Activated T-helper 17 cell treated with anti-CD3 and anti-CD28 coated beads, Interleukin-2, amount 50 U/mL, for 72 hours (primary cell): ENCODE measurements around the gene PIN4. TPM values are rescaled to one million over a fixed set of nuclear protein-coding genes. Genes with fewer than 3 reads are reported as not detected.

ENCODE experiments used
- ATAC-seq: fragments of 150-1000 bp; cut with Tn5 transposase; replicated peaks from 2 replicates; pipeline ENCODE4 v1.10.0; 2021; ENCODE audit warnings: mild to moderate bottlenecking, moderate library complexity
- H3K27ac Mint-ChIP-seq: one replicate; pipeline ENCODE4 v1.8.0; 2022; ENCODE audit warnings: mixed read lengths
- H3K27me3 Mint-ChIP-seq: one replicate; pipeline ENCODE4 v1.8.0; 2022; ENCODE audit warnings: mixed read lengths
- H3K36me3 Mint-ChIP-seq: one replicate; pipeline ENCODE4 v1.8.0; 2022; ENCODE audit warnings: low read depth, mild to moderate bottlenecking, mixed read lengths
- H3K4me1 Mint-ChIP-seq: one replicate; pipeline ENCODE4 v1.8.0; 2022; ENCODE audit warnings: mixed read lengths
- H3K4me3 Mint-ChIP-seq: one replicate; pipeline ENCODE4 v1.8.0; 2022; ENCODE audit warnings: mild to moderate bottlenecking, mixed read lengths
- H3K9me3 Mint-ChIP-seq: one replicate; pipeline ENCODE4 v1.8.0; 2022; ENCODE audit warnings: mixed read lengths
- total RNA-seq, 2 donors: library from RNA; stranded (reverse); gene quantifications; one replicate each; pipeline ENCODE4 v1.2.3, GENCODE V29; 2022

PIN4 gene
- total RNA-seq = 1 to 10 TPM; 4.4 to 4.5 TPM

- H3K4me1 Mint-ChIP-seq = peaks cover 7% of the 10 kb centered on the region
- H3K9me3 Mint-ChIP-seq = no peaks in the 10 kb centered on the region
- ATAC-seq = peak; percentile 96
- no peak within 1 kb of the TSS for H3K4me3 Mint-ChIP-seq
- H3K27ac Mint-ChIP-seq = no peak within 1 kb of the TSS
- peaks cover 10% of the 10 kb centered on the region for H3K36me3 Mint-ChIP-seq
- H3K27me3 Mint-ChIP-seq = no peaks in the 10 kb centered on the region
Observed at GRCh38 chrX:72181178-72182125, at the start of gene PIN4. PIN4 (plus strand) TSS chrX:72181757; CDS start chrX:72181786, 29 bp downstream.

GRCh38 chrX:72132456-72132855 lies 49.1 kb upstream of the PIN4 start:
- no peaks in the 10 kb centered on the region for H3K9me3 Mint-ChIP-seq
- peak overlapping the region; percentile 75 for H3K4me3 Mint-ChIP-seq
- no peaks in the 10 kb centered on the region for H3K36me3 Mint-ChIP-seq
- ATAC-seq = no peak
- no peak overlapping the region for H3K27ac Mint-ChIP-seq
- peaks cover 3% of the 10 kb centered on the region for H3K27me3 Mint-ChIP-seq
- H3K4me1 Mint-ChIP-seq = no peaks in the 10 kb centered on the region

- H3K4me1 Mint-ChIP-seq = no peaks in the 10 kb centered on the region
- H3K36me3 Mint-ChIP-seq = no peaks in the 10 kb centered on the region
- H3K27ac Mint-ChIP-seq = no peak overlapping the region
- no peak overlapping the region for H3K4me3 Mint-ChIP-seq
- no peak for ATAC-seq
- no peaks in the 10 kb centered on the region for H3K9me3 Mint-ChIP-seq
- H3K27me3 Mint-ChIP-seq = peaks cover 3% of the 10 kb centered on the region
Observed at GRCh38 chrX:72133851-72134546, 47.6 kb upstream of the PIN4 start.

GRCh38 chrX:72137846-72138495 lies 43.6 kb upstream of the PIN4 start:
- peaks cover 14% of the 10 kb centered on the region for H3K36me3 Mint-ChIP-seq
- no peak overlapping the region for H3K27ac Mint-ChIP-seq
- peaks cover 6% of the 10 kb centered on the region for H3K4me1 Mint-ChIP-seq
- H3K27me3 Mint-ChIP-seq = no peaks in the 10 kb centered on the region
- no peak for ATAC-seq
- no peaks in the 10 kb centered on the region for H3K9me3 Mint-ChIP-seq
- no peak overlapping the region for H3K4me3 Mint-ChIP-seq

GRCh38 chrX:72139538-72139937 lies 42.0 kb upstream of the PIN4 start:
- H3K4me3 Mint-ChIP-seq = no peak overlapping the region
- H3K27ac Mint-ChIP-seq = no peak overlapping the region
- ATAC-seq = no peak
- H3K36me3 Mint-ChIP-seq = peaks cover 14% of the 10 kb centered on the region
- no peaks in the 10 kb centered on the region for H3K27me3 Mint-ChIP-seq
- no peaks in the 10 kb centered on the region for H3K9me3 Mint-ChIP-seq
- peaks cover 6% of the 10 kb centered on the region for H3K4me1 Mint-ChIP-seq

GRCh38 chrX:72141372-72142004 lies 40.1 kb upstream of the PIN4 start:
- Mint-ChIP-seq H3K27me3 (no peaks in the 10 kb centered on the region), H3K27ac (no peak overlapping the region), H3K4me1 (peaks cover 6% of the 10 kb centered on the region), H3K9me3 (no peaks in the 10 kb centered on the region), H3K4me3 (peak overlapping the region; percentile 24), H3K36me3 (peaks cover 14% of the 10 kb centered on the region)
- peak; percentile 70 for ATAC-seq

- H3K36me3 Mint-ChIP-seq = peaks cover 14% of the 10 kb centered on the region
Observed at GRCh38 chrX:72142094-72142793, 39.3 kb upstream of the PIN4 start.

GRCh38 chrX:72142794-72143608 lies 38.6 kb upstream of the PIN4 start:
- peaks cover 14% of the 10 kb centered on the region for H3K36me3 Mint-ChIP-seq
- no peak overlapping the region for H3K4me3 Mint-ChIP-seq
- peaks cover 6% of the 10 kb centered on the region for H3K4me1 Mint-ChIP-seq
- H3K27me3 Mint-ChIP-seq = no peaks in the 10 kb centered on the region
- ATAC-seq = no peak
- H3K27ac Mint-ChIP-seq = no peak overlapping the region
- H3K9me3 Mint-ChIP-seq = no peaks in the 10 kb centered on the region

More at GRCh38 chrX:72142094-72142793, 39.3 kb upstream of the PIN4 start:
- Mint-ChIP-seq H3K4me3 (no peak overlapping the region), H3K4me1 (peaks cover 6% of the 10 kb centered on the region), H3K9me3 (no peaks in the 10 kb centered on the region), H3K27me3 (no peaks in the 10 kb centered on the region), H3K27ac (no peak overlapping the region)
- no peak for ATAC-seq

- Mint-ChIP-seq H3K4me3 (no peak overlapping the region), H3K9me3 (no peaks in the 10 kb centered on the region), H3K27ac (no peak overlapping the region), H3K36me3 (peaks cover 14% of the 10 kb centered on the region), H3K4me1 (peaks cover 6% of the 10 kb centered on the region), H3K27me3 (no peaks in the 10 kb centered on the region)
- ATAC-seq = no peak
Observed at GRCh38 chrX:72143609-72143907, 38.0 kb upstream of the PIN4 start.

GRCh38 chrX:72145181-72145580 lies 36.4 kb upstream of the PIN4 start:
- Mint-ChIP-seq H3K4me3 (no peak overlapping the region), H3K27me3 (no peaks in the 10 kb centered on the region)

GRCh38 chrX:72146527-72146926 lies 35.0 kb upstream of the PIN4 start:
- no peak overlapping the region for H3K4me3 Mint-ChIP-seq
- peaks cover under 1% of the 10 kb centered on the region for H3K4me1 Mint-ChIP-seq
- ATAC-seq = no peak
- H3K36me3 Mint-ChIP-seq = no peaks in the 10 kb centered on the region
- H3K9me3 Mint-ChIP-seq = no peaks in the 10 kb centered on the region
- H3K27ac Mint-ChIP-seq = no peak overlapping the region
- H3K27me3 Mint-ChIP-seq = no peaks in the 10 kb centered on the region

More at GRCh38 chrX:72145181-72145580, 36.4 kb upstream of the PIN4 start:
- ATAC-seq = no peak
- no peaks in the 10 kb centered on the region for H3K9me3 Mint-ChIP-seq
- peaks cover 4% of the 10 kb centered on the region for H3K36me3 Mint-ChIP-seq
- peaks cover 6% of the 10 kb centered on the region for H3K4me1 Mint-ChIP-seq
- H3K27ac Mint-ChIP-seq = no peak overlapping the region

GRCh38 chrX:72158773-72159172 lies 22.8 kb upstream of the PIN4 start:
- H3K4me3 Mint-ChIP-seq = no peak overlapping the region

GRCh38 chrX:72159769-72160168 lies 21.8 kb upstream of the PIN4 start:
- ATAC-seq = no peak
- Mint-ChIP-seq H3K36me3 (no peaks in the 10 kb centered on the region), H3K4me3 (no peak overlapping the region), H3K9me3 (no peaks in the 10 kb centered on the region), H3K27me3 (no peaks in the 10 kb centered on the region), H3K27ac (no peak overlapping the region), H3K4me1 (no peaks in the 10 kb centered on the region)

More at GRCh38 chrX:72158773-72159172, 22.8 kb upstream of the PIN4 start:
- ATAC-seq = no peak
- no peaks in the 10 kb centered on the region for H3K36me3 Mint-ChIP-seq
- H3K27me3 Mint-ChIP-seq = no peaks in the 10 kb centered on the region
- no peaks in the 10 kb centered on the region for H3K4me1 Mint-ChIP-seq
- no peaks in the 10 kb centered on the region for H3K9me3 Mint-ChIP-seq
- H3K27ac Mint-ChIP-seq = no peak overlapping the region
